GM10266 (cell line): ENCODE measurements around the gene TMEM144.

ENCODE experiments used
- DNase-seq: peaks from one replicate; pipeline ENCODE4 v3.0.0; 2012; ENCODE audit errors: extremely low spot score
- TF ChIP-seq, protein P1 (sequence below): IDR thresholded peaks from 2 replicates; pipeline ENCODE4 v1.5.1; 2012; ENCODE audit warnings: mild to moderate bottlenecking, low read depth; ENCODE audit not compliant: control insufficient read depth, insufficient read depth; ENCODE audit errors: missing control alignments

TMEM144 gene

DNA sequence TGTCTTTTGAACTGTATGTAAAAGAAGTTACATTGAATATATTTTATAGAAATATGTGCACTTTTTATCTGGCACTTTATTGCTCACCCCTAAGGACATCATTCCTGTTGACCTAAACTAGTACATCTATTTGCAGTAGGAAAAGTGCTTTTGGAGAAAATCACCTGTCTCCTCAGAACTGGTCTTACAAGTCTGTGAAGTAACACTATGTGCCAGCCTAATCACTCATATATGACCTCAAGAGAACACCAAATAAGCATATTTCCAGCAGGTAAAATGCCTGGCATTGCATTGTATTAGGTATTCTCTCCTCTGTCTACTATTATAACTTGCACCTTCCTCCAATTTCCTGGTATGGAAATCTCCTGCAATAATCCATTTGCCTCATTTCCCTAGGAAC, 33.5 kb upstream of the TMEM144 start:
- TF ChIP-seq, protein P1, sequence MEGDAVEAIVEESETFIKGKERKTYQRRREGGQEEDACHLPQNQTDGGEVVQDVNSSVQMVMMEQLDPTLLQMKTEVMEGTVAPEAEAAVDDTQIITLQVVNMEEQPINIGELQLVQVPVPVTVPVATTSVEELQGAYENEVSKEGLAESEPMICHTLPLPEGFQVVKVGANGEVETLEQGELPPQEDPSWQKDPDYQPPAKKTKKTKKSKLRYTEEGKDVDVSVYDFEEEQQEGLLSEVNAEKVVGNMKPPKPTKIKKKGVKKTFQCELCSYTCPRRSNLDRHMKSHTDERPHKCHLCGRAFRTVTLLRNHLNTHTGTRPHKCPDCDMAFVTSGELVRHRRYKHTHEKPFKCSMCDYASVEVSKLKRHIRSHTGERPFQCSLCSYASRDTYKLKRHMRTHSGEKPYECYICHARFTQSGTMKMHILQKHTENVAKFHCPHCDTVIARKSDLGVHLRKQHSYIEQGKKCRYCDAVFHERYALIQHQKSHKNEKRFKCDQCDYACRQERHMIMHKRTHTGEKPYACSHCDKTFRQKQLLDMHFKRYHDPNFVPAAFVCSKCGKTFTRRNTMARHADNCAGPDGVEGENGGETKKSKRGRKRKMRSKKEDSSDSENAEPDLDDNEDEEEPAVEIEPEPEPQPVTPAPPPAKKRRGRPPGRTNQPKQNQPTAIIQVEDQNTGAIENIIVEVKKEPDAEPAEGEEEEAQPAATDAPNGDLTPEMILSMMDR: no peak
- DNase-seq: no peak

DNA sequence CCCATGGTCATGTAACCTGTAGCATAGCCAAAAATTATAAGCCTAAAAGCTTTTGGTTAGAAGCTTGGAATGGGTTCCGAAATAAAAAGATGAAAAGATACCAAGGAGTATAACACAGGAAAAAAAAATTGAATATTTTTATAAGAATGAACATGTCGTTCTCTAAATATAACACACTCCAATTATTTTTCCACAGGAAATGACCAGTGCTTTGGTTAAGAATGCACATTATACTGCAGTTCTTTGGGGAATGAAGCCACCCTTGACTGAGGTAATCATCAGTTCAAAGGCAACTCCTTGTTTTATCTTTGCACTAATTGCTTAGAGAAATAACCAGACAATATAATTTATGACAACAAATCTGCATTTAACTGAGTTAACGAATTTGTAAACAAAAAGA, 30.8 kb upstream of the TMEM144 start:
- no peak for DNase-seq
- TF ChIP-seq, protein P1: no peak

GRCh38 chr4:158181906-158182305, 28.4 kb upstream of the TMEM144 start:
- TF ChIP-seq, protein P1: no peak
- DNase-seq: no peak

- no peak for DNase-seq
- TF ChIP-seq, protein P1: no peak
Observed at GRCh38 chr4:158182736-158183135, 27.6 kb upstream of the TMEM144 start.

GRCh38 chr4:158186815-158187214, 23.5 kb upstream of the TMEM144 start:
- no peak for DNase-seq
- TF ChIP-seq, protein P1: no peak

GRCh38 chr4:158189422-158189821, 20.9 kb upstream of the TMEM144 start:
- DNase-seq: no peak

GRCh38 chr4:158190718-158191117, 19.6 kb upstream of the TMEM144 start:
- no peak for DNase-seq

More at GRCh38 chr4:158189422-158189821, 20.9 kb upstream of the TMEM144 start:
- TF ChIP-seq, protein P1: no peak

More at GRCh38 chr4:158190718-158191117, 19.6 kb upstream of the TMEM144 start:
- TF ChIP-seq, protein P1: no peak
